ENCODE results near the gene CACNA1E.
"Not testable (repeated sequence)": the region's sequence is repeated elsewhere in the genome, so short reads cannot be mapped to it uniquely, and the experiment has no call there.

Gene CACNA1E

DNA sequence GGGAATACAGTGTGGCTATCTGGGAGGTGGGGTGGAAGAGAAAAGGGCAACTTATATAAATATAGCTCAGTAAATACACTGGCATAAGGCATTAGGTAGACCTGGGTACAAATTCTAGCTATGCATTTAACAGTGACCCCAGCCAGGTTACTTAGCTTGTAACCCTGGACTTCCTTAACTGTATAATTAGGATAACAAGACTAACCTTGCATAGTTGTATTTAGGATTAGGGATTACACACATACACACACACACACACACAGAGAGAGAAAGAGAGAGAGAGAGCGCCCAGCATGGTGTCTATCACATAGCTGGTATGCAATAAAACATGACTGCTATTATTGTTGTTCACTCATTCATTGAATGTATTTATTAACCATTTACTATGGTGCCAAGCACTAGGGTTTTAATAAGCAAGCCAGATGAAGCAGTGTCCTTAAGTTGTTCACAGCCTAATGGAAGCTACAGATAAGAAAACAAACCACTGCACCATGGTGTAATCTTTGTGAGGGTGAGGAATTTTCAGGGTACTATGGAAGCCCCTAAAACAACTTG lies 326.8 kb downstream of the CACNA1E start:
- no peak for DNase-seq (ENCODE audit: low read depth in 2 of 2)

DNA sequence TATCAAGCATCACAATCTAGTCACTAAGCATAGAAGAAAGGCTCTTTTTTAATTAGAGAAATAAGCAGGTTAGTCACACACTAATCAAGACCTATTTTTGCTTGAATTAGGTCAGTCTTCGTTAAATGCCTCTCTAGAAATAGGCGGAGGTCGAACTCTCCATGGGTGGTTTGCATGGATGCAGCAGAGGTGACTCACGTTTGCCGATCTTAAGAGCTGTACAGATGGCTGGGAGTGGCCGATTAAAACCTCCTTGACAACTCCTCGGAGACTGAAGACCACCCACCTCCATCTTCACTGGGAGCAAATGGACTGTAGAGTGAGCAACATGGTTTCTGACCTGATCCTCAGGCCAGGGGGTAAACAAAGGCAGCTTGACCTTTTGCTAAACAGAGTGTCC lies 328.9 kb downstream of the CACNA1E start:
- DNase-seq (ENCODE audit: low read depth in 2 of 2), result no peak

- DNase-seq (ENCODE audit: low read depth in 2 of 2), result no peak
Measured at GRCh38 chr1:181813266-181813665, 329.9 kb downstream of the CACNA1E start.

- DNase-seq (ENCODE audit: low read depth in 2 of 2), result no peak
Measured at GRCh38 chr1:181816608-181817007, 333.3 kb downstream of the CACNA1E start.

- DNase-seq (ENCODE audit: low read depth in 2 of 2), result no peak
Measured at GRCh38 chr1:181817091-181817490, 333.8 kb downstream of the CACNA1E start.

- DNase-seq (ENCODE audit: low read depth in 2 of 2), result no peak
Measured at GRCh38 chr1:181818459-181818858, 335.1 kb downstream of the CACNA1E start.

DNA sequence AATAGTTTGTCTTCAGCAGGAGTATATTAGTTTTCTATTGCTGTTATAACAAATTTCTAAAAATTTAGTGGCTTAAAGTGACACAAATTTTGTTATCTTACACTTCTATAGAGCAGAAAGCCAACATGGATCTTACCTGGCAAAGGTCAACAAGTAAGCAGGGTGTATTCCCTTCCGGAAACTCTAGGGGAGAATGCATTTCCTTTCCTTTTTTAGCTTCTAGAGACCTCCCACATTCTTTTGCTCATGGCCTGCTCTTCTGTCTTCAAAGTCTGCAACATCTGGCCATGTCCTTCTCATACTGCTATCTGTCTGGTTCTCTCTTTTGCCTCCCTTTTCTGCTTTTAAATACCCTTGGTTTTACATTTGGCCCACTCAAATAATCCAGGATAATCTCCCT lies 335.6 kb downstream of the CACNA1E start:
- DNase-seq (ENCODE audit: low read depth in 2 of 2), result no peak

DNA sequence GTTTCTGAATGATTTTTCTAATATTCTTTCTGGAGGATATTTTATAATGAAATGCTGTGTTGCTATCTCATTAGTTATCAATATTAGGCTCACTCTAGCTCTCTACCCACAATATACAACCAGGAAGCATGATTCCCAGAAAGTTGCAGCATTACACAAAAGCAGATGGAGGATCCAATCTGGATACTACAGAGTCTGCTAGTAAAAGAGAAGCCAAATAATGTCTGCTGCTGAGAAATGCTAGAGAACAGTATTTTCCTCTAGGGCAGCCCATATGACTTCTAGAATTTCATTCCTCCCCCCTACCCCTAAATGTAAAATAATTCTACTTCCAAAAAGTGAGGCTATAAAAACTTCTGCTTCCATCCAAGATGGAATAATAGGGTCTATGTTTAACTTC lies 338.4 kb downstream of the CACNA1E start:
- DNase-seq (ENCODE audit: low read depth in 2 of 2), result no peak

GRCh38 chr1:181832173-181832880 lies 349.0 kb downstream of the CACNA1E start:
- DNase-seq (ENCODE audit: low read depth in 2 of 2), result not testable (repeated sequence)

- no peak for DNase-seq (ENCODE audit: low read depth in 2 of 2)
Measured at GRCh38 chr1:181846001-181846645, 362.8 kb downstream of the CACNA1E start.

DNA sequence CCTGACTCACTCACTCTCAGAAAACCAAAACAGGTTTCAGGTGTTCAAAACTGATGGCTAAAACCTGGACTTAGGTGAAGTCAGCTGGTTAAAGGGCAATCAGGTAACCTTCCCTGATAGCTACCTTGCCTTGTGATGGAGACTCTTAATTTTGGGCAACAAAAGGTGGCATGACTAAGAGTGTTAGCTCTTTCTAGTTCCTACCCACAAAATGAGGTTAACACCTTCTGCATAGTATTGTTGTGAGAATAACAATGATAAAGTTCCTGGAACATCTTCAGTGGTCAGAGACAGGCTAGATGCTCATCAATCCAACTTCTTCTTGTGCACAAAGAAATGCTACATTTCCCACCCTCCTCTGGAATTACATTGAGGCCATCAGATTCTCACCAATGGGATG lies 363.4 kb downstream of the CACNA1E start:
- DNase-seq (ENCODE audit: low read depth in 2 of 2), result no peak

DNA sequence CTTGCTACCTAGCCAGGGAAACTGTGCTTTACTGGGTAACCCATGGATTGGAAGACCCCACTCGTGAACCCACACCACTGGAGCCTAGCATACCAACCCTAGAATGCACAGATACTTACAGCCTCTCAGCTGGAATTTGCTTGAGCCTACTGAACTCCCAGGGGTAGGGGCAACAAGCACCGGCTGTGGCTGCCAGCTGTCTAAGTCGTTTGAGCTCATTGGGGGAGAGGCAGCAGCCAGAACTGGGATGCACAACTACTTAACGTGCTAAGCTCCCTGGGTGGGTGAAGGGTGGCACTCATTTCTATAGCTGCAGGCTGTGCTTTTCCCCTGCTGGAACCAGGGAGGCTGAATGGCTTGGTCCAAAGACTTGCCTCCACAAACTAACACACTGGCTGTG lies 365.8 kb downstream of the CACNA1E start:
- DNase-seq (ENCODE audit: low read depth in 2 of 2), result no peak

GRCh38 chr1:181854212-181854611 lies 370.9 kb downstream of the CACNA1E start:
- DNase-seq (ENCODE audit: low read depth in 2 of 2), result not testable (repeated sequence)

- DNase-seq (ENCODE audit: low read depth in 2 of 2), result no peak
Measured at GRCh38 chr1:181855380-181855779, 372.1 kb downstream of the CACNA1E start.

Measured in fibroblast of skin of left biceps (primary cell).